B cell (primary cell): ENCODE data around the gene RIBC2.

Experiments used
- EZH2 ChIP-seq: IDR thresholded peaks from 2 replicates; pipeline ENCODE4 v1.6.1; 2012; ENCODE audit warnings: borderline replicate concordance, low read depth, mild to moderate bottlenecking, moderate library complexity, low read length; ENCODE audit not compliant: insufficient read depth, poor library complexity, severe bottlenecking
- TF ChIP-seq, protein P1 (sequence below): fragments of 200-600 bp; IDR thresholded peaks from one replicate; pipeline ENCODE4 v1.8.0; 2022; ENCODE audit warnings: antibody characterized with exemption, mild to moderate bottlenecking

GRCh38 chr22:45481661-45482060 lies 68.2 kb downstream of the RIBC2 start:
- TF ChIP-seq, protein P1, sequence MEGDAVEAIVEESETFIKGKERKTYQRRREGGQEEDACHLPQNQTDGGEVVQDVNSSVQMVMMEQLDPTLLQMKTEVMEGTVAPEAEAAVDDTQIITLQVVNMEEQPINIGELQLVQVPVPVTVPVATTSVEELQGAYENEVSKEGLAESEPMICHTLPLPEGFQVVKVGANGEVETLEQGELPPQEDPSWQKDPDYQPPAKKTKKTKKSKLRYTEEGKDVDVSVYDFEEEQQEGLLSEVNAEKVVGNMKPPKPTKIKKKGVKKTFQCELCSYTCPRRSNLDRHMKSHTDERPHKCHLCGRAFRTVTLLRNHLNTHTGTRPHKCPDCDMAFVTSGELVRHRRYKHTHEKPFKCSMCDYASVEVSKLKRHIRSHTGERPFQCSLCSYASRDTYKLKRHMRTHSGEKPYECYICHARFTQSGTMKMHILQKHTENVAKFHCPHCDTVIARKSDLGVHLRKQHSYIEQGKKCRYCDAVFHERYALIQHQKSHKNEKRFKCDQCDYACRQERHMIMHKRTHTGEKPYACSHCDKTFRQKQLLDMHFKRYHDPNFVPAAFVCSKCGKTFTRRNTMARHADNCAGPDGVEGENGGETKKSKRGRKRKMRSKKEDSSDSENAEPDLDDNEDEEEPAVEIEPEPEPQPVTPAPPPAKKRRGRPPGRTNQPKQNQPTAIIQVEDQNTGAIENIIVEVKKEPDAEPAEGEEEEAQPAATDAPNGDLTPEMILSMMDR, result no peak
- no peak for TF ChIP-seq EZH2
